22Rv1 (cell line): ENCODE results near the gene SREK1IP1.

Source experiments
- CTCF ChIP-seq: fragments of 450-650 bp; IDR thresholded peaks from 2 replicates; pipeline ENCODE4 v1.5.1; 2017; ENCODE audit warnings: mild to moderate bottlenecking
- ZFX ChIP-seq: fragments of 450-650 bp; IDR thresholded peaks from 2 replicates; pipeline ENCODE4 v1.6.1; 2017; ENCODE audit warnings: antibody characterized with exemption, borderline replicate concordance

GRCh38 chr5:64789457-64789856 lies 21.0 kb upstream of the SREK1IP1 start:
- no peak for TF ChIP-seq CTCF
- TF ChIP-seq ZFX, result no peak
